H7 (cell line): Measurements from ENCODE around the gene ALAD. TPM values are rescaled to one million over a fixed set of nuclear protein-coding genes. Genes with fewer than 3 reads are reported as not detected.

ENCODE experiments used
- total RNA-seq: library from RNA; depleted of rRNA; stranded (reverse); fragments of >200 nt; shearing (Covaris generic); gene quantifications from 2 replicates; pipeline ENCODE4 v1.2.3, GENCODE V29; 2014; rRNA removed

Gene ALAD
- total RNA-seq, 1 experiment from 2014 or later: 11.6 TPM

Other genes starting within 250 kb of the ALAD start
- 12.9 and 15.2 TPM in 2 replicates for gene FKBP15, start 180.0 kb downstream of the ALAD start, total RNA-seq
- 21.8 and 26.7 TPM in 2 replicates for gene SLC31A1, start 179.7 kb downstream of the ALAD start, total RNA-seq
- 36.0 and 40.8 TPM in 2 replicates for gene CDC26, start 125.7 kb downstream of the ALAD start, total RNA-seq
- gene PRPF4, start 125.6 kb downstream of the ALAD start, total RNA-seq: 34.5 and 38.4 TPM in 2 replicates
- 0.78 TPM in 1 of 2 replicates, not detected in the other for gene RNF183, start 97.9 kb downstream of the ALAD start, total RNA-seq
- 0.11 and 0.38 TPM in 2 replicates for gene WDR31, start 61.0 kb downstream of the ALAD start, total RNA-seq
- 1.5 and 2.3 TPM in 2 replicates for gene BSPRY, start 51.7 kb downstream of the ALAD start, total RNA-seq
- 26.2 and 36.2 TPM in 2 replicates for gene HDHD3, start 24.3 kb downstream of the ALAD start, total RNA-seq
- 61.2 and 61.6 TPM in 2 replicates for gene POLE3, start 9.4 kb upstream of the ALAD start, total RNA-seq
- 0.41 and 0.42 TPM in 2 replicates for gene C9orf43, start 9.5 kb upstream of the ALAD start, total RNA-seq
- 18.2 and 22.4 TPM in 2 replicates for gene RGS3, start 62.4 kb upstream of the ALAD start, total RNA-seq